HG02884 (cell line): ENCODE data around the gene SLC44A2.

Experiments
- ATAC-seq: cut with Tn5 transposase; IDR thresholded peaks from one replicate; pipeline ENCODE4 v1.9.1; 2021; ENCODE audit warnings: mild to moderate bottlenecking, moderate library complexity; ENCODE audit not compliant: unreplicated experiment

The SLC44A2 gene

DNA sequence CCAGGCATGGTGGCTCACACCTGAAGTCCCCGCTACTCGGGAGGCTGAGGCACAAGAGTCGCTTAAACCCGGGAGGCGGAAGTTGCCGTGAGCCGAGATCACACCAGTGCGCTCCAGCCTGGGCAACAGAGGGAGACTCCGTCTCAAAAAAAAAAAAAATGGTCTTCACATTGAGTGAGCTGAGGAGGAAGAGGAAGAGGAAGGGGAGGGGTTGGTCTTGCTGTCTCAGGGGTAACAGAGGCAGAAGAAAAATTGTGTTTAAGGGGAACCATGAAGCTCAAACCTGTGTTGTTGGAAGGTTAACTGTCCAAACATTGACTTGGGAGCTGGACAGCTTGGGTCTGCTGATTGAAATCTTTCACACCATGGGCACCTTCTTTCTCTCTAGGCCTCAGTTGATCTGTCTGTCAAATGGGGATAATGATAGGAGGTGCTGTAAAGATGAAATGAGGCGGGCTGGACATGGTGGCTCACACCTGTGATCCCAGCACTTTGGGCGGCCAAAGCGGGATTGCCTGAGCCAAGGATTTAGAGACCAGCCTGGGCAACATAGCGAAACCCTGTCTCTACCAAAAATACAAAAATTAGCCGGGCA, 9.8 kb upstream of the SLC44A2 start:
- no peak for ATAC-seq

DNA sequence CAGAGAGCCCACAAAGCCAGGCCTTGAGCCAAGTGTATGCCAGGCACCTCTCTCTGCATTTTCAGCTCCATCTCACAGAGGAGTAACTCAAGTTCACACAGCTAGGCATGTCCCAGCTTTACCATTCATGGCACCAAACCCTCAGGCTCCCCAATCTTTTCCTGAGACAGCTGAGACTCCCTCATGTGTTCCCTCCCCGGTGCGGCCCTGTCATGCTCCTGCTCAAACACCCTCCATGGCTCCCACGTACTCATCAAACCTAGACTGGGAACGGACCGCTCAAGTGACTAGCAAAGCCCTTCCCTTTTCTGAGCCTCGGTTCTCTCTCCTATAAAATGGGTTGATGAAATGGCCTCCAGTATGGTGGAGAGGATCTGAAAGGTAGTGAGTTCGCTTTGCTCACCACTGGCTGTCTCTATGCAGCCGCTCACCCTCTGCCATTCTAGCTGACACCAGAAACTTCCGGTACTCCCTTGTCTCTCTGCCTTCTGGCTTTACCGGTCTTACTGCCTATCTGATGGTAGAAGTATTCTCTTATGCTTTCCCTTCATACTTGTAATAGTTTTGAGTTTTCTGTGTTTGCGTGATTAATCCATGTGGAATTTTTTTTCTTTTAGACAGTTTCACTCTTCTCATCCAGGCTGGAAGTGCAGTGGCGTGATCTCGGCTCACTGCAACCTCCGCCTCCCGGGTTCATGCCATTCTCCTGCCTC, 7.8 kb upstream of the SLC44A2 start:
- ATAC-seq, result no peak

DNA sequence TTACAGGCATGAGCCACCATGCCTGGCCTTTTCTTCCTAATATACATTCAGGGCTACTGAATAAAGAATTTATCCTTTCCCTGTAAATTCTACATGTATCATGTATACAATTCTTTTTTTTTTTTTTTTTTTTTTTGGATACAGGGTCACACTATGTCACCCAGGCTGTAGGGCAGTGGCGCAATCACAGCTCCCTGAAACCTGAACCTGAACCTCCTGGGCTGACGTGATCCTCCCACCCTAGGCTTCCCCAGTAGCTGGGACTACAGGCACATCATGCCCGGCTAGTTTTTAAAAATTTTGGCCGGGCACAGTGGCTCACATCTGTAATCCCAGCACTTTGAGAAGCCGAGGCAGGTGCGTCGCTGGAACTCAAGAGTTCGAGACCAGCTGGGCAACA, 6.5 kb upstream of the SLC44A2 start:
- no peak for ATAC-seq

DNA sequence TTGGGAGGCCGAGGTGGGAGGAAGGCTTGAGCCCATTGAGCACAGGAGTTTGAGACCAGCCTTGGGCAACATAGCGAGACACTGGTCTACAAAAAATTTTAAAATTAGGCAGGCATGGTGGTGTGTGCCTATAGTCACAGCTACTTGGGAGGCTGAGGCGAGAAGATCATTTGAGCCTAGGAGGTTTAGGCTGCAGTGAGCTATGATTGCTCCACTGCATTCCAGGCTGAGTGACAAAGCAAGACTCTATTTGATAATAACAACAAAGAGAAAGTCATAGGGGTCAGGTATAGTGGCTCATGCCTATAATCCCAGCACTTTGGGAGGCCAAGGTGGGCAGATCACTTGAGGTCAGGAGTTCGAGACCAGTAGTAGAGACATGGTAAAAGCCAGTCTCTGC, 4.6 kb upstream of the SLC44A2 start:
- no peak for ATAC-seq

DNA sequence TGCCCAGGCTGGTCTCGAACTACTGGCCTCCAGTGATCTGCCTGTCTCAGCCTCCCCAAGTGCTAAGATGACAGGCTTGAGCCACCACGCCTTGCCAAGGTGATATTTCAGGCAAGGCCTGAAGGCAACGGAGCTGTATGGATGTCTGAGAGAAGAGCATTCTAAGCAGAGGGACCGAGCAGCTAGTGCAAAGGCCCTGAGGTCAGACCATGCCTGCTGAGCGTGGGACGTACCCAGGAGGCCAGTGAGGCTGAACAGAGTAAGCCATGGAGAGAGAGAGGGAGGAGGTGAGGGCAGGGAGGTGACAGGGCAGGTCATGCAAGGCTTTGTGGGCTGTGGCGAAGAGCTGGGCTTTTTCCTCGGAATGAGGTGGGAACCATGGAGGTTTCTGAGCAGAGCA, 3.4 kb upstream of the SLC44A2 start:
- ATAC-seq, result no peak

DNA sequence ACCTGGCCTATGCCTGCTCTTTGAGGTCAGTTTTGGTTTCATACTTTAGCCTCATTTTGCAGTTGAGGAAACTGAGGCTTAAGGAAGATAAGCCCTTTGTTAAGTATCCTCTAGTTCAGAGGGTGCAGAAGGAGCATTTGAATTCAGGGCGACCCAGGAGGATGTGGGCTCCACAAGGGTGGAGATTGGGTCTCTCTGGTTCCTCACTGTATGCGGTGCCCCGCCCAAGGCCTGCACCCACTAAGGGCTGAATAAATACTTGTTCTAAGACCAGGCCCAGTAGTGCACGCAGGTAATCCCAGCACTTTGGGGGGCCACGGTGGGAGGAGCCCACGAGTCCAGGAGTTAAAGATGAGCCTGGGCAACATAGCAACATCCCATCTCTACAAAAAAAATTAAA, 768 bp upstream of the SLC44A2 start:
- ATAC-seq, result no peak

DNA sequence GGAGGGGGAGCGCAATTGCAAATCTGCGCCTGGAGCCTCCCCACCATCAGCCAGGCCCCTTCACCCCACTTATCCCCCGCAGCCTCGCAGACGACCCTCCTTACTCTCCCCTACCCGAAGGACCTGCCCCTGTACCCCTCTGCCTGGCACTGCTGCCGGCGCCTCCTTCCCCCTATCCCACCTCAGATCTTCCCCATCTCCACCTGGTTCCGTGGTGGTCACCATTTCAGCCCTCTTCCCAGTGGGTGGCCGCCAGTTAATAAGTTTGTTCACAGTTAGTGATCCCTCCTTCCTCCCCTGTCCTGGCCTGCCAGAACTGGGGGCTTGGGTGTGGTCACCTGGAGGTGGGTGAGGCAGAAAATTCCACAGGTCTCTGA, 397 bp downstream of the SLC44A2 start:
- no peak for ATAC-seq

DNA sequence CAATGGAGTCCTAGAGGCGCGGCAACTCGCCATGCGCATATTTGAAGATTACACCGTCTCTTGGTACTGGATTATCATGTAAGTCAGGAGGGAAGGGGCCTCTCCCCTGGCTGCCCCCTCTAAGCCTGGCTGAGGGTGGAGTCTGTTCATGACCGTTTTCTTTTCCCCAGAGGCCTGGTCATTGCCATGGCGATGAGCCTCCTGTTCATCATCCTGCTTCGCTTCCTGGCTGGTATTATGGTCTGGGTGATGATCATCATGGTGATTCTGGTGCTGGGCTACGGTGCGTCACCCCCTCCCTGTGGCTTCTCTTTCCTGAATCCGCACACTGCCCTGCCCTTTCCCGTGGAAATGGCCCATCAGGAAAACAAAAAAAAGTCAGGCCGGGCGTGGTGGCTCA, 6.5 kb downstream of the SLC44A2 start:
- ATAC-seq, result no peak

DNA sequence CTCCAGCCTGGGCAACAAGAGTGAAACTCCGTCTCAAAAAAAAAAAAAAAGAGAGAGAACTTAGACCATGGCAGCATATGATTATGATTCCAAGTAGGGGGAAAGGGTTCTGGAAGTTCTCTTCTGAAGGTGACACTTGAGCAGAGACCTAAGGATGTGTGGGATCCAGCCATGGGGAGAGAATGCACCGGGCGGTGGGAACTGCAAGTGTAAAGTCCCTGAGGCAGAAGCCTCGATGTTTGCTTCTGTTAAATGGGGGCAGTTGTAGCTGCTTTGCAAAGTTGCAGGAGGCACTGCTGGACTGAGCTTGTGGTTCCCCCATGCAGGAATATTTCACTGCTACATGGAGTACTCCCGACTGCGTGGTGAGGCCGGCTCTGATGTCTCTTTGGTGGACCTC, 9.1 kb downstream of the SLC44A2 start:
- ATAC-seq, result no peak

DNA sequence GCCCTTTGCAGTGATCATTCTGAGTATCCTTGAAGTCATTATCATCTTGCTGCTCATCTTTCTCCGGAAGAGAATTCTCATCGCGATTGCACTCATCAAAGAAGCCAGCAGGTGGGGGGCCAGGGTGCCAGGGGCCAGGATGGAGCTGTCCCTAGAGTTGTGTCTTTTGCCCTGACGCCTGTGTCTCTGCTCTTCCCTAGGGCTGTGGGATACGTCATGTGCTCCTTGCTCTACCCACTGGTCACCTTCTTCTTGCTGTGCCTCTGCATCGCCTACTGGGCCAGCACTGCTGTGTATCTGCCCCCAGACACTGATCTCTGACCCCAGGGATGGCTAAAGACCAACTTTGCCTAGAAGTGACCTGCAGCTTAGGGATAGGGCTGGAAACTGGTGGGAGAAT, 9.6 kb downstream of the SLC44A2 start:
- no peak for ATAC-seq

DNA sequence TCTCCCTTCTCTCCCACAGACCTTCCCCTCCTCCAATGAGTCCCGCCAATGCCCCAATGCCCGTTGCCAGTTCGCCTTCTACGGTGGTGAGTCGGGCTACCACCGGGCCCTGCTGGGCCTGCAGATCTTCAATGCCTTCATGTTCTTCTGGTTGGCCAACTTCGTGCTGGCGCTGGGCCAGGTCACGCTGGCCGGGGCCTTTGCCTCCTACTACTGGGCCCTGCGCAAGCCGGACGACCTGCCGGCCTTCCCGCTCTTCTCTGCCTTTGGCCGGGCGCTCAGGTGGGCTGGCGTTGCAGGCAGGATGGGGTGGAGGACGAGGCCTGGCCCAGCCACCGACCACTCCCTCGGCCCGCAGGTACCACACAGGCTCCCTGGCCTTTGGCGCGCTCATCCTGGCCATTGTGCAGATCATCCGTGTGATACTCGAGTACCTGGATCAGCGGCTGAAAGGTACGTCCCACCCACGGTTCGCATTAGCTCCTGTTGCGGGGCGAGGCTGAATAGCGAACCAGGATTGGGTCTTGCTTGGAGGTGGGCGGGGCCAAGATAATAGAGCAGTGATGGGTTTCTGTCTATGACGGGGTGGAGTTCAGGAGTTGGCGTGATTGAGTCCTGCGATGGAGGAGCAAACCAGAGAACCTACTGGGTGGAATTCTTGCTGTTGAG, 11.1 kb downstream of the SLC44A2 start:
- ATAC-seq, result no peak

DNA sequence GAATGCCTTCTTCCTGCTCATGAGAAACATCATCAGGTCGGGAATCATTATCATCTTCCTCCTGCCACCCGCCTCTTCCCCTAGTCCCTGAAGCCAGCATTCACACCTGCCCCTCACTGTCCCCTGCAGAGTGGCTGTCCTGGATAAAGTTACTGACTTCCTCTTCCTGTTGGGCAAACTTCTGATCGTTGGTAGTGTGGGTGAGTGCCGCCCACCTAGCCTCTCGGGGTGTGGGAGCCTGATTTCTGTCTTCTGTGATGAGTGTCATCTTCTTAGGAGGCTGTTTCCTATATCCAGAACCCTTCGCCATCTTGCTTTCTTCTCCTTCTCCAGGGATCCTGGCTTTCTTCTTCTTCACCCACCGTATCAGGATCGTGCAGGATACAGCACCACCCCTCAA, 12.5 kb downstream of the SLC44A2 start:
- no peak for ATAC-seq

DNA sequence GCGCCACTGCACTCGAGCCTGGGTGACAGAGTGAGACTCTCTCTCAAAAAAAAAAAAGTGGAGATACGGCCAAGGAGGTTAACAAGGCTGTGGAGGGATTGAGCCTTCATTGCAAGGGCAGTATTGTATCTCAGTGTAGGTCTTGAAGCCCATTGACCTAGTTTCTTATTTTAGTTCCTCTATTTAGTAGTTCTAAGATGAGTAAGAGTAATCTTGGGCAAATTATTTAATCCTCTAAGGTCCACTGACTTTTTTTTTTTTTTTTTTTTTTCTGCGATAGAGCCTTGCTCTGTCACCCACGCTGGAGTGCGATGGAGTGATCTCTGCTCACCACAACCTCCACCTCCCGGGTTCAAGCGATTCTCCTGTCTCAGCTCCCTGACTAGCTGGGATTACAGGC, 14.5 kb downstream of the SLC44A2 start:
- no peak for ATAC-seq

DNA sequence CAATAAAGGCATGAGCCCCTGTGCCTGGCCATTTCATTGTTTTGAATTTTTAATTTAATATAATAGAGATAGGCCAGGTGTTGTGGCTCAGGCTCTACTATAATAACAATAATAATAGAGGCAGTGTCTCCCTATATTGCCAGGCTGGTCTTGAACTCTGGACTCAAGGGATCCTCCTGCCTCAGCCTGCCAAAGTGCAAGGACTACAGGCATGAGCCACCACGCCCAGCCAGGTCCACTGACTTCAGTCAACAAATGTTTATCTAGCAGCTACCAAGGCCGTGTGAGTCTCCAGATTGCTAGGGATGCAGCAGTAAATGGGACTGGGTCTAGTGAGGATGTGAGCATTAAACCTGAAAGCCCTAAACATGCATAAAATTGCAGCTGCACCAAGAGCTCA, 15.0 kb downstream of the SLC44A2 start:
- ATAC-seq, result no peak

DNA sequence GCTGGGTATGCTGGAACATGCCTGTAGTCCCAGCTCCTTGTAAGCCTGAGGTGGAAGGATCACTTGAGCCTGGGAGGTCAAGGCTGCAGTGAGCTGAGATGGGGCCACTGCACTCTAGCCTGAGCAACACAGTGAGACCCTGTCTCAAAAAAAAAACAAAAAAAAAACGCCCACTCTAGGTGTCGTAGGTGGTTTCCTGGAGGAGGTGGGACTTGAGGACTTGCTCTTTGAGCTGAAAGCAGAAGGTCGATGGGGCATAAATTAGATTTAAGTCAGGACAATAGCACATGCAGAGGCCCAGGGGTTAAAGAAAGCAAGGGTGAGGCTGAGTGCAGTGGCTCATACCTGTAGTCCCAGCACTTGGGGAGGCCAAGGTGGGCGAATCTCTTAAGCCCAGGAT, 15.9 kb downstream of the SLC44A2 start:
- no peak for ATAC-seq

DNA sequence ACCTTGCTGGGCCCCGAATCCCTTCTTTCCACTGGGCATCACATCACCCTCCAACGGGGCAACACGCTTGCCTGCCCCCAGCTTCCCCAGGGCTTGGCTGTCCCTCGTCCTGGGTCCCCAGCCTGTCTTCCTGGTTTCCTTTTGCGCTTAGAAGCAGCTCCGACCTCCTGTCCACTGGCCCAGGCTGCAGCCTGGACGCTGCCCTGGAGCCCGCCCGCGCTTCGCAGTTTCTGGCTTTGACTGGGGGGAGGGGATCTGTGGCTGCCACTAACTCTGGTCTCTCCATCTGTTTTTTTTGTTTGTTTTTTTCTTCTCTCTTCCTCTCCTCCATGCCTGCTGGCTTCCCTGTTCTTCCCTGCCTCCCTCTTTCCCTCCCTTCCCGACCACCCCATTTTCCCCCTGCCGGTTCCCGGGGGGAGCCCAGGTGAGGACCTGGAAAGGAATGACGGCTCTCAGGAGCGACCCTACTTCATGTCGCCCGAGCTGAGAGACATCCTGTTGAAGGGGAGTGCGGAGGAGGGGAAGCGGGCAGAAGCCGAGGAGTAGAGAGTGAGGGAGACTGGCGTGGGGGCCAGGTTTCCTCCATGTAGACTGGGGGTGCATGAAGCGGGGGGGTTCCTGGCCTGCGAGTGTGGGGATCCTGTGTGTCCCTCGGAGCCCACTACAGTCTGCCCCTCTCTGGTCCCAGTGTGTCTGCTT, 17.3 kb downstream of the SLC44A2 start:
- no peak for ATAC-seq

DNA sequence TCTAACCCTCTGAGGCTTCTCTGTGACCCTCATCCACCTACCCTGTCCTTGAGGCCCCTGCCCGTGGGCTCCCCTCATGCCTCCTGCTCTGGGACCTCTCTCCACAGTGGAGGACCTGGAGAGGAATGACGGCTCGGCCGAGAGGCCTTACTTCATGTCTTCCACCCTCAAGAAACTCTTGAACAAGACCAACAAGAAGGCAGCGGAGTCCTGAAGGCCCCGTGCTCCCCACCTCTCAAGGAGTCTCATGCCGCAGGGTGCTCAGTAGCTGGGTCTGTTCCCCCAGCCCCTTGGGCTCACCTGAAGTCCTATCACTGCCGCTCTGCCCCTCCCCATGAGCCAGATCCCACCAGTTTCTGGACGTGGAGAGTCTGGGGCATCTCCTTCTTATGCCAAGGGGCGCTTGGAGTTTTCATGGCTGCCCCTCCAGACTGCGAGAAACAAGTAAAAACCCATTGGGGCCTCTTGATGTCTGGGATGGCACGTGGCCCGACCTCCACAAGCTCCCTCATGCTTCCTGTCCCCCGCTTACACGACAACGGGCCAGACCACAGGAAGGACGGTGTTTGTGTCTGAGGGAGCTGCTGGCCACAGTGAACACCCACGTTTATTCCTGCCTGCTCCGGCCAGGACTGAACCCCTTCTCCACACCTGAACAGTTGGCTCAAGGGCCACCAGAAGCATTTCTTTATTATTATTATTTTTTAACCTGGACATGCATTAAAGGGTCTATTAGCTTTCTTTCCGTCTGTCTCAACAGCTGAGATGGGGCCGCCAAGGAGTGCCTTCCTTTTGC, 18.0 kb downstream of the SLC44A2 start:
- ATAC-seq, result no peak

DNA sequence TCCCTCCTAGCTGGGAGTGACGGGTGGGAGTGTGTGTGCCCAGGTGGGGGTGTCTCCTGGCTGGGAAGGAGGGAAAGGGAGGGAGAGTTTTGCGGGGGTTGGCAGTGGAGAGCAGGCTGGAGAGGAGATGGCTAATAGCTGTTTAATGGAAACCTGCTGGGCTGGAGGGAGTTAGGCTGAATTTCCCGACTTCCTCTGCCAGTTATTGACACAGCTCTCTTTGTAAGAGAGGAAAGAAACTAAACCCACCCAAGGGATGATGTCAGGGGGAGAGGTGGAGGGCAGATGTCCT, 18.6 kb downstream of the SLC44A2 start:
- ATAC-seq, result no peak

DNA sequence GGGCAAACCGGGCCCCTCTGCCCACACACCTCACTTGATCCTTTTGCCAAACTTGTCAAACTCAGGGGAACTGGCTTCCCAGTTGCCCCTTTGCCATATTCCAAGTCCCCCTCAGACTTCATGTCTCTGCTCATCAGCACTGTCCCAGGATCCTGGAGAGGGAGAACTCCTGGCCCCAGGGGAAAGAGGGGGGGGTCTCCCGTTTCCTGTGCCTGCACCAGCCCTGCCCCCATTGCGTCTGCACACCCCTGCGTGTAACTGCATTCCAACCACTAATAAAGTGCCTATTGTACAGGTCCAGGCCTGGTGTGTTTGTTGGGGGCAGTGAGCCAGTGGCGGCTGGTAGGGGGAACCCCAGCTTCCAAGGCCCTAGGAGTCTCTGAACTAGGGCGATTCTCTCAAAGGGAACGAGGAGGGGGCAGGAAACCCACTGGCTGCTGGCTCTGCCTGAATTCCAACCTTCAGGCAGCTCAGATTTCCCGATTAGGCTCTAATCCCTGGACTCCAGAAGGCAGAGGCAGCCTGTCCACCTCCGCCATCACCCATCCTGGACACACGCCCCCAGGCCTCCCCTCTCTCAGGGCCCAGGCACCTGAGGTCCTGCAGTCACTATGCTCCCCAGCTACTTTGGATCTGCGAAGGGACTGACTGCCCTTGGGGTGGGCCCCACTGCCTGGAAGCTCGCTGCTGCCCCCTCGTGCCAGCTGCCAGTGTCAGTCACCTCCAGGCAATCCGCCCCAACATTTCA, 19.1 kb downstream of the SLC44A2 start:
- no peak for ATAC-seq

DNA sequence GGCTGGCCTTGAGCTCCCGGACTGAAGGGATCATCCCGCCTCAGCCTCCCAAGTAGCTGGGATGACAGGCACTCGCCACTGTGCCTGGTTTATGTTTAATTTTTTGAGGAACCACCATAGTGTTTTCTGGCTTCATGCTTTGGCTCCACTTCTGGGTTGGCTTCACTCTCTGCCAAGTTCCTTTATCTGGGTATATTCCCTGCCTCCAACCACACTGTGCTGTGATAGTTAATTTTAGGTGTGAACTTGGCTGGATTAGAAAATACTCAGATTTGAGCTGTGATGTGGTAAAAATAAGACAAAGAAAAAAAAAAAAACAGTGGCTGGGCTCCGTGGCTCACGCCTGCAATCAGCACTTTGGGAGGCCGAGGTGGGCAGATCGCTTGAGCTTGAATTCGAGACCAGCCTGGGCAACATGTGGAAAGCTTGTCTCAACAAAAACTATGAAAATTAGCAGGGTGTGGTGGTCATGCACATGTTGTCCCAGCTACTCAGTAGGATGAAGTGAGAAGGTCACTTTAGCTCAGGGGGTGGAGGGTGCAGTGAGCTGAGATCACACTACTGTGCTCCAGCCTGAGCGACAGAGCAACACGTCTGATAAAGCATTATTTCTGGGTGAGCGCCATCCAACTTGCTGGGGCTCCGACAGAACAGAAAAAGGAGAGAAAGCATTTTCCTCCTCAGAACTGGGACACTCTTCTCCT, 21.3 kb downstream of the SLC44A2 start:
- no peak for ATAC-seq
